ENCODE data around the gene PPP1R11. TPM values are rescaled to one million over a fixed set of nuclear protein-coding genes. Genes with fewer than 3 reads are reported as not detected.

PPP1R11 gene
- total RNA-seq, 1 experiment from 2014 or later: 23.8 TPM

DNA sequence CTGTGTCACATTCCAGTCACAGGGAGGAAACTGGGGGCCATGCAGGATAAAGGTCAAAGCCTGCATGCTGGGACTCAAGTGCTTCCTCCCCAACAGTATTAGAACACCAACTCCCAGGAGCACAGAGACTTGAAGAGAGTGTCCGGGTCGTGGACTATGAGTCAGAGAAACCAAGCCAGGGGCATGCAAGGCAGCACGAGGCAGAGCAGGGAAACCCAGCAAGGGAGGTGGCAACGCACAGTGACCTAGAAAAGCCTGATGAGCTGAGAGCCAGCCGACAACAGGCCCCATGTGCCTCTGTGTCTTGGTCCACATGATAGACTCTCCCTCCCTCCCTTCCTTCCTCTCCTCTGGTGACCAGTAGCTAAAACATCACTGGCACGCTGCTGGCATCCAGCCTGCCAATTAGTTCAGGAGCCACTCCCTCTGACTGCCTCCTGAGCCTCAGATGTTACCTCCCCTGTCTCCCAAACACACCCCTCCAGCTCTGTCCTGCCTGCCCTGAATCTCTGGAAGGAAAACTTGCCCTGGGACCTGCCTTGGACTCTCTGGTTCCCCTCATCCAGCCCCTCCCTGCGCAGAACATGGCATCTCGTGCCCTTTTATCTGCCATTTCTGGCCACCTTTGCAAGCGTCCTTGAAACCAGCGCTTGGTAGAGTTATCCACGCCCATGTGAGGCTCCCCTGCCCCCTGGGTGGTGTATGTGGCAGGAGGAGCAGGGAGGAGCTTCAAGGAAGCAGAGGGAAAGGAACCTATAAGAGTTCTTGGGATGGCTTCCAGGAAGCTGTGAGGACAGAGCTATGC, 24.8 kb downstream of the PPP1R11 start:
- H3K79me2 ChIP-seq (ENCODE audit: insufficient read depth, low read length): no peaks in the 10 kb centered on the region
- H3K27ac ChIP-seq (ENCODE audit: insufficient read length, low read depth, low read length): no peak overlapping the region
- H3K27me3 ChIP-seq (ENCODE audit: insufficient read depth, low read length): no peaks in the 10 kb centered on the region
- H3K23ac ChIP-seq (ENCODE audit: insufficient read length, low read depth, low read length): no peak overlapping the region
- H3K9ac ChIP-seq (ENCODE audit: extremely low read depth, insufficient read length, low read length): no peak overlapping the region
- Mint-ChIP-seq H3K27ac (no peak overlapping the region; a peak in 1 of 7 replicates), H3K4me1 (peaks cover 9 to 12% of the 10 kb centered on the region in 2 experiments), H3K9me3 (peaks cover 1 to 4% of the 10 kb centered on the region in 2 experiments; a peak in 4 of 5 replicates), H3K27me3 (ENCODE audit: low read depth) (peaks cover 85% of the 10 kb centered on the region), H3K4me3 (no peak overlapping the region), H3K36me3 (ENCODE audit: insufficient read depth in 1 of 3, low read depth in 3 of 3) (no peaks in the 10 kb centered on the region)
- H3K9me3 ChIP-seq (ENCODE audit: control insufficient read depth, low read depth, low read length): no peaks in the 10 kb centered on the region
- no peak overlapping the region for H4K8ac ChIP-seq (replicated peaks; ENCODE audit: insufficient read length, low read depth, low read length)
- no peaks in the 10 kb centered on the region for H4K20me1 ChIP-seq (ENCODE audit: control insufficient read depth, insufficient read depth, insufficient read length)
- no peak overlapping the region for H2BK5ac ChIP-seq (ENCODE audit: insufficient read length, low read length)
- no peak overlapping the region for H3K18ac ChIP-seq (ENCODE audit: insufficient read length, low read depth, low read length)
- no peak overlapping the region for H2BK120ac ChIP-seq (ENCODE audit: low read depth, low read length, poor library complexity, severe bottlenecking)
- H3K4me2 ChIP-seq (ENCODE audit: insufficient read depth, insufficient read length, low read length): no peak overlapping the region
- H2BK15ac ChIP-seq (ENCODE audit: low read depth, low read length): no peak overlapping the region
- H2AK5ac ChIP-seq (ENCODE audit: insufficient read length, low read length): no peak overlapping the region
- H3T11ph ChIP-seq (ENCODE audit: low read length): no peak overlapping the region
- H4K91ac ChIP-seq (ENCODE audit: insufficient read length, low read depth, low read length): no peak overlapping the region
- H2AFZ ChIP-seq (ENCODE audit: low read length): no peak overlapping the region
- H3K56ac ChIP-seq (ENCODE audit: insufficient read length, low read depth, low read length): no peak overlapping the region
- H3K4me1 ChIP-seq (ENCODE audit: insufficient read depth, low read length): no peaks in the 10 kb centered on the region; the same call in 1 of the 2 replicates
- WGBS (ENCODE audit: extremely low coverage, insufficient read length, low lambda C conversion rate): no CpG with 5 or more reads among the region's 11 CpGs
- TF ChIP-seq CTCF (conservative IDR thresholded peaks at IDR 0.05): no peak
- H2BK12ac ChIP-seq (ENCODE audit: insufficient read length, low read depth, low read length): no peak overlapping the region
- H3K79me1 ChIP-seq (ENCODE audit: insufficient read depth, low read depth, low read length, poor library complexity, severe bottlenecking): no peaks in the 10 kb centered on the region
- no peaks in the 10 kb centered on the region for H3K23me2 ChIP-seq (ENCODE audit: insufficient read length, low read depth, low read length, poor library complexity, severe bottlenecking)
- no peak overlapping the region; the same call in 1 of the 2 replicates for H3K14ac ChIP-seq (ENCODE audit: insufficient read depth, low read length)
- no peak overlapping the region for H3K4ac ChIP-seq (ENCODE audit: low read depth, low read length)
- no peak overlapping the region for H4K5ac ChIP-seq (ENCODE audit: insufficient read length, low read depth, low read length)
- DNase-seq: peak; percentile 72
- no peak overlapping the region for H2BK20ac ChIP-seq (ENCODE audit: low read depth, low read length, poor library complexity, severe bottlenecking)
